Spinal cord (tissue), 10 donors: ENCODE data around the gene GRM8. TPM values are rescaled to one million over a fixed set of nuclear protein-coding genes. Genes with fewer than 3 reads are reported as not detected.

Experiments
- DNase-seq, 6 donors: peaks; one replicate each; pipeline versions ENCODE4 v3.0.0 to v3.0.0-alpha.2; 2013 to 2015; ENCODE audit warnings: low spot score in 6 of 6, low read depth in 4 of 6
- H3K27ac ChIP-seq: one replicate; pipeline ENCODE4 v1.5.1; 2013; ENCODE audit warnings: low read depth, low read length, control low read depth
- H3K27me3 ChIP-seq: one replicate; pipeline ENCODE4 v1.6.1; 2013; ENCODE audit warnings: low read length; ENCODE audit not compliant: control insufficient read depth, insufficient read depth
- H3K36me3 ChIP-seq: one replicate; pipeline ENCODE4 v1.6.1; 2013; ENCODE audit warnings: low read length; ENCODE audit not compliant: control insufficient read depth, insufficient read depth
- H3K4me1 ChIP-seq: one replicate; pipeline ENCODE4 v1.6.1; 2013; ENCODE audit warnings: low read length; ENCODE audit not compliant: control insufficient read depth, insufficient read depth
- H3K4me3 ChIP-seq: one replicate; pipeline ENCODE4 v1.5.1; 2013; ENCODE audit warnings: low read depth, low read length, control low read depth
- H3K9me3 ChIP-seq: one replicate; pipeline ENCODE4 v1.6.1; 2013; ENCODE audit warnings: low read length; ENCODE audit not compliant: control insufficient read depth, insufficient read depth
- WGBS: methylation state at CpG from one replicate; pipeline ENCODE4 v1.1.5; 2013; ENCODE audit warnings: missing lambda C conversion rate; ENCODE audit not compliant: insufficient coverage; 5-methylcytosine and 5-hydroxymethylcytosine counted together
- polyA plus RNA-seq, 2 donors: library from polyadenylated mRNA; unstranded; fragments of 120-200 nt; gene quantifications; one replicate each; pipeline ENCODE4 v1.2.1, GENCODE V29; 2013; ENCODE audit not compliant: insufficient read length in 2 of 2
- total RNA-seq, 2 donors: library from RNA; depleted of rRNA in 1 of 2; stranded (reverse); fragments of 120-200 nt in 1 of 2; fragments of >200 nt in 1 of 2; gene quantifications; one replicate each; pipeline versions ENCODE4 v1.2.3 to v1.2.4, GENCODE V29; 2013 to 2014
- donor health status: healthy.

The GRM8 gene
- total and polyA plus RNA-seq, 4 donors = 15.6 to 26.1 (median 20.7) TPM

- Histone ChIP-seq H3K9me3 (no peaks in the 10 kb centered on the region), H3K4me3 (no peak overlapping the region), H3K36me3 (no peaks in the 10 kb centered on the region), H3K27ac (no peak overlapping the region), H3K4me1 (no peaks in the 10 kb centered on the region), H3K27me3 (no peaks in the 10 kb centered on the region)
- WGBS = no CpG with 5 or more reads among the region's 2 CpGs
- no peak for DNase-seq
Measured at GRCh38 chr7:127029823-127030222, 222.9 kb downstream of the GRM8 start.

GRCh38 chr7:127021857-127022256 lies 230.9 kb downstream of the GRM8 start:
- Histone ChIP-seq H3K4me1 (no peaks in the 10 kb centered on the region), H3K9me3 (no peaks in the 10 kb centered on the region), H3K4me3 (no peak overlapping the region), H3K36me3 (no peaks in the 10 kb centered on the region), H3K27ac (no peak overlapping the region), H3K27me3 (no peaks in the 10 kb centered on the region)
- DNase-seq = no peak
- WGBS = no CpG with 5 or more reads among the region's 1 CpG

GRCh38 chr7:127021019-127021738 lies 231.6 kb downstream of the GRM8 start:
- no peaks in the 10 kb centered on the region for H3K9me3 ChIP-seq
- H3K36me3 ChIP-seq = no peaks in the 10 kb centered on the region
- no peaks in the 10 kb centered on the region for H3K27me3 ChIP-seq
- H3K4me1 ChIP-seq = no peaks in the 10 kb centered on the region
- H3K27ac ChIP-seq = no peak overlapping the region
- no peak for DNase-seq
- no peak overlapping the region for H3K4me3 ChIP-seq

GRCh38 chr7:127018889-127019288 lies 233.9 kb downstream of the GRM8 start:
- DNase-seq = no peak
- H3K36me3 ChIP-seq = no peaks in the 10 kb centered on the region
- H3K4me3 ChIP-seq = no peak overlapping the region
- H3K27me3 ChIP-seq = no peaks in the 10 kb centered on the region
- H3K4me1 ChIP-seq = no peaks in the 10 kb centered on the region
- WGBS = no CpG with 5 or more reads among the region's 2 CpGs
- no peaks in the 10 kb centered on the region for H3K9me3 ChIP-seq
- H3K27ac ChIP-seq = no peak overlapping the region

GRCh38 chr7:127017196-127017595 lies 235.5 kb downstream of the GRM8 start:
- H3K27me3 ChIP-seq = no peaks in the 10 kb centered on the region
- DNase-seq = no peak
- no peak overlapping the region for H3K27ac ChIP-seq
- no peaks in the 10 kb centered on the region for H3K4me1 ChIP-seq
- H3K9me3 ChIP-seq = no peaks in the 10 kb centered on the region
- no CpG with 5 or more reads among the region's 2 CpGs for WGBS
- no peak overlapping the region for H3K4me3 ChIP-seq
- no peaks in the 10 kb centered on the region for H3K36me3 ChIP-seq

- Histone ChIP-seq H3K4me3 (no peak overlapping the region), H3K27ac (no peak overlapping the region), H3K4me1 (no peaks in the 10 kb centered on the region), H3K27me3 (no peaks in the 10 kb centered on the region), H3K36me3 (no peaks in the 10 kb centered on the region), H3K9me3 (no peaks in the 10 kb centered on the region)
- no CpG with 5 or more reads among the region's 3 CpGs for WGBS
- no peak for DNase-seq
Measured at GRCh38 chr7:127000725-127001124, 252.0 kb downstream of the GRM8 start.

GRCh38 chr7:126996659-126997058 lies 256.1 kb downstream of the GRM8 start:
- no CpG with 5 or more reads among the region's 1 CpG for WGBS
- H3K4me3 ChIP-seq = no peak overlapping the region

GRCh38 chr7:126993626-126994213 lies 259.0 kb downstream of the GRM8 start:
- 92% methylated on average over 2 of the region's 2 CpGs for WGBS
- no peak overlapping the region for H3K27ac ChIP-seq
- DNase-seq = no peak
- no peaks in the 10 kb centered on the region for H3K36me3 ChIP-seq
- no peaks in the 10 kb centered on the region for H3K4me1 ChIP-seq
- peaks cover 4% of the 10 kb centered on the region for H3K9me3 ChIP-seq
- no peaks in the 10 kb centered on the region for H3K27me3 ChIP-seq
- no peak overlapping the region for H3K4me3 ChIP-seq

More at GRCh38 chr7:126996659-126997058, 256.1 kb downstream of the GRM8 start:
- DNase-seq = no peak
- H3K9me3 ChIP-seq = peaks cover 2% of the 10 kb centered on the region
- H3K36me3 ChIP-seq = no peaks in the 10 kb centered on the region
- H3K27ac ChIP-seq = no peak overlapping the region
- no peaks in the 10 kb centered on the region for H3K4me1 ChIP-seq
- H3K27me3 ChIP-seq = no peaks in the 10 kb centered on the region

- Histone ChIP-seq H3K4me3 (no peak overlapping the region), H3K27me3 (no peaks in the 10 kb centered on the region), H3K27ac (no peak overlapping the region), H3K9me3 (peaks cover 3% of the 10 kb centered on the region), H3K4me1 (no peaks in the 10 kb centered on the region), H3K36me3 (no peaks in the 10 kb centered on the region)
- DNase-seq = no peak
- 80% methylated on average over 2 of the region's 4 CpGs for WGBS
Measured at GRCh38 chr7:126988022-126988421, 264.7 kb downstream of the GRM8 start.

- H3K27me3 ChIP-seq = no peaks in the 10 kb centered on the region
- 69% methylated on average over 1 of the region's 2 CpGs for WGBS
- no peak for DNase-seq
- H3K9me3 ChIP-seq = no peaks in the 10 kb centered on the region
- H3K36me3 ChIP-seq = no peaks in the 10 kb centered on the region
- H3K4me3 ChIP-seq = no peak overlapping the region
- H3K27ac ChIP-seq = no peak overlapping the region
- H3K4me1 ChIP-seq = no peaks in the 10 kb centered on the region
Measured at GRCh38 chr7:126979722-126980121, 273.0 kb downstream of the GRM8 start.
